Stimulated activated CD8-positive, alpha-beta memory T cell treated with anti-CD3 and anti-CD28 coated beads, Interleukin-12 subunit alpha, Interleukin-12 subunit beta, amount 100 ng/mL, for 24 hours (primary cell): ENCODE measurements around the gene PPP3CA.
"Not testable (repeated sequence)": the region's sequence is repeated elsewhere in the genome, so short reads cannot be mapped to it uniquely, and the experiment has no call there.

Experiments used
- DNase-seq: peaks from one replicate; pipeline ENCODE4 v3.0.0-alpha.2; 2020; ENCODE audit errors: extremely low read depth

PPP3CA gene

DNA sequence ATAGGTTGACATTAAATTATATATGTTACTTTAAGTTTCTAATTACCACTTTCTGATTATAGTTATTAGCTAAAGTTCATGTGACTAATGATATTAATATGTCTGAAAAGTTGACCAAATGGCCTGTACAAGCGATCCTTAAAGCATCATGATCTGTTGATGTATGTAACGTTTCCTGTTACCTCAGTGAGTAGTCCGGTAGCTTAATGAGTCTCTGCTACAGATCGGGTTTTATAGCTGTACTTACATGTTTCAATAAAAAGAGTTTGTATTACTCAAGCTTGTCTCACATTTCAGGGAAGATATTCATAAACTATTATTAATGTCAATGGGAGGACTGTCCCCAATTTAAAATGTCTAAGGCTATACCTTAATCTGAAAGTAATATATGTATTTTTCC, 246.3 kb downstream of the PPP3CA start:
- DNase-seq: no peak

DNA sequence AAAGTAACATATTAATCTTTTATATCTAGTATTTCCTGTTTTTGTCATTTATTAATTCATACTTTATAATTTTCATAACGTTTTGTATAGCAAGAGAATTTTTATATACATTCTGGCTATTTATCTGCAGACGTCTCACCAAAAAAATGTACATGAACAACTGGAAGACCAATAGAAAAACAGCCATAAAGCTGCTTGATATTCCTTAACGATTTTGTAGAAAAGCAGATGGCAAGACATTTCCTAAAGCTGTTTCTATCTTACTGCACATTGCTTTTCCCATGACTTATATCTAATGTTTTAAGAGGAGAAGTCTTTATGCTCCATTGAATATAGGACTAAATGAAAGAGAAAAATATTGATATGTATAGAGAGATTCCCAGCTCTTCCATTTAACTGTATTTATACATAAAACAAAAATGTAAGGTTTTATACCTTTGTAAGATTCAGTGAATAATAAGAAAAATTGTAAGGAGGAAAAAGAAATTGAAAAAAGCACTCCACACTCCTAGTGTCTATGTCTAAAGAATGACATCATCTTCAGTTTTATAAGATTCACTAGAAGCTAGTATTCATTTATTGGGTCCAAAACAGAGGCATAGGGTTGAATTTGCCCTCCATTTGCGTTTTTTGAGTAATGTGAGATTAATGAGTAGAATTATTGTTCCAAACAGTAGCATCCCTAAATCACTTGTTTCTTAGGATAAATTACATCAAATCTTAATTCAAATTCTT, 248.5 kb downstream of the PPP3CA start:
- no peak for DNase-seq

DNA sequence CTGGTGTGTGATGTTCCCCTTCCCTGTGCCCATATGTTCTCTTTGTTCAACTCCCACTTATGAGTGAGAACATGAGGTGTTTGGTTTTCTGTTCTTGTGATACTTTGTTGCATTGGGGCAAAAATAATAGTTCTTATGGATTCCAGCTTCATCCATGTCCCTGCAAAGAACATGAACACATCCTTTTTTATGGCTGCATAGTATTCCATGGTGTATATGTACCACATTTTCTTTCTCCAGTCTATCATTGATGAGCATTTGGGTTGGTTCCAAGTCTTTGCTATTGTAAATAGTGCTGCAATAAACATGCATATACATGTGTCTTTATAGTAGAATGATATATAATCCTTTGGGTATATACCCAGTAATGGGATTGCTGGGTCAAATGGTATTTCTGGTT, 254.7 kb downstream of the PPP3CA start:
- DNase-seq: not testable (repeated sequence)

DNA sequence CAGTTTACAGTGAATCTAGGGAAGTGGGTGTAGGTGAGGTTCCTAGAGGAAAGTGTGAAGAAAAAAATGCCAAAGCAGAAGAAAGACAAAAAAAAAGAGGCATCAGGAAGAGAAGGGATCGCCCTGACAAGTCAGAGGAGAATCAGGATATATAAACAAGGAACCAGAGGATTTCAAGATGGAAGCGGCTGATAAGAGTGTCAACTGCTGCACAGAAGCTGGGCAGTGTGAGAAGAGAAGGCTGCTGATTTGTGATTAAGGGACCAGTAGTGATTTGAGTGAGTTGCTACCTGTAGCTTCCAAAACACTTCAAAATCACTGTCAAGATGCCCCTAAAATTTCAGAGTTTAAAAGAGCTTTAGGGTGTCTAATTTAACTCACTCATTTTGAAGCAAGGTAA, 258.2 kb downstream of the PPP3CA start:
- no peak for DNase-seq

DNA sequence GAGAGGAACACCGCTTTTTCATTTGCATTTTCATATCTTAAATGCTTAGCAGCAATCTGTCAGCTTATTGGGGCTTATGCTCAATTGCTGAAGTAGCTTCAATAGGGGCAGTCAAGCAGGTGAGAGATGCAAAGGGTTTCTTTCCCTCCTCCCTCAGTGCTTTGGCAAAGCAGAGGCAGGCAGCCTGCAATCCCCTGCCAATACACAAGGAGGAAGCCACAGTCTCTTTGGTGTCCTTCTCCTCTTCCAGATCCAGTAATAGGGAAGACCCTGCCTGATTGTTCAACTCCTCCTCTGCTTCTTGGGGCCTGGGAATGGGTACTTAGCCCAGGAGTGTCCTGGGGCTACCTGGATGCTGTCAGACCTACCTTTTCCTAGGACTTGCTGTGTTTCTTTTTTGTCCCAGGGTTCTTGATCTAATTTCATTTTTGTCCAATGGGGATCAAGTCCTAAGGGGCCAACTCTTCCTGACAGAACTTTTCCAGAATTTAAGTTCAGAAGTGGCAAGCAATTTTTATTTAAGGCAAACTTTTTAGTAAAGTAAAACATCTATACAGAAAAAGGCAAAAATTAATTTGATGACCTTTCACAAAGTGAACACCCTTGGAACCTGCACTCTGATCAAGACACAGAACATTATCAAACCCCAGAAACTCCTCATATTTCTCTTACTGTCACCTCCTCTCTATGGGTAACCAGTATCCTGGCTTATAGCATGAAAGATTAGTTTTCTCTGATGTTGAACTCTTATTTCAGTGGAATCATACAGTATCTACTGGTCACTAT, 260.3 kb downstream of the PPP3CA start:
- DNase-seq: no peak

DNA sequence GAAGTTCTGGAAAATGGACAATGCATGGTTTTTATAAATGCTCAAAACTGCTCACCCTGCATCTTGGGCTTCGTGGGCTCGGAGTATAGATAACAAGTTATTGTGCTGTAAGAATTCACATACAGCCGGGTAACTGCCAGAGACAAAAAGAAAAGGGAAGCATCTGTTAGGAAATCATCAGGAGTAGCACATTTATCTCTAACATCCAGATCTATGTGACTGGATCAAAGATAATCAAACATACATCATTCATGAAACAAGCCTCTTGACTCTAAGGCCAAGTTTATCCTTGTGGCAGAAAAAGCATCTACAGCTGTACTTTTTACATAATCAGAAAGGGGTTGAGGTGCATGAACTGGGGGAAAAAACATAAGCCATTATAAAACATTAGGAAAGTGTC, 264.2 kb downstream of the PPP3CA start:
- no peak for DNase-seq

DNA sequence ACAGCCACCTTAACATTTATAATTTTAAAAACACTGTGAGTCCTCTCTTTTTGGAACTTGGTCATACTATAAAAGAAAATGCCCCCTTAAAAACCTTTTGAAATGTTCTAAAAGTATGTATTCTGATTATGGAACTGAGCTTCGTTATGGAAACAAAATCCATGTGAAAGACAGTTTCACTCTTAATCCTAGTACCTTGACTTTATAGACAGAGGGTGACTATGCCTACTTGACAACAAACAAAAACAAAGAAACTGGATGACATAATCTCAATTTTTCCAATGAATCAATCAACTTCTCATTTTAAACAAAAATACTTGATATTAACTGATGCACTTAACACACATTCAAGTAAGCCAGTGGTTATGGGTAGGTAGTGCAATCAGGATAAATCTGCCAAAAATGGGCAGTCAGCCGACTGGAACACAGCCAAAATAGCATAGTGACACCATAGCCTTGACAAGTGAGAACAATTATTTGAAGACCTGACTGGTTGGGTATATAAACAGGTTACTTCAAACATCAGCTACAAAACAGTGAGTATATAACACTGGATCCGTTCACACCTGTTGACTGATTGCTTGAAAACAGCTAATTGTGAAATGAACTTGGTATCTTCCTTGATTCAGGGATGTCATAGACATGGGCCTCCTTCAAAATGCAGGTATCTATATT, 265.5 kb downstream of the PPP3CA start:
- DNase-seq: no peak

DNA sequence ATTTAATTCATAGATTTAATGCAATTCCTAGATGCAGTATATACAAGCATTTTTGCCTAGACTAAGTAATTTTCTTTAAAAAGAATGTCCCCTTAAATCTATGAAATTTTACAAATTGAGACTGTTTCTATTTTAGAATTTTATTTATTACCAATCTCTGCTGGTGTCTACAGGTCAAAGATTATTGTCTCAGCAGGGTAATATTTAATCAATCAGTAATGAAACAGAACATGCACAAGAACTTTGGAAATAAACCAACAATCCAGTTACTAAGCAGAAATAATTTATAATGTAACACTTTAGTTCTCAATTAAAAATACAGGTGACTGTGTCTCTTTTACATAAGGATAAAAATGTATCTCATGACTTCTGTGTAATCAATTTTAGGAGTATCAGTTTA, 266.2 kb downstream of the PPP3CA start:
- no peak for DNase-seq

DNA sequence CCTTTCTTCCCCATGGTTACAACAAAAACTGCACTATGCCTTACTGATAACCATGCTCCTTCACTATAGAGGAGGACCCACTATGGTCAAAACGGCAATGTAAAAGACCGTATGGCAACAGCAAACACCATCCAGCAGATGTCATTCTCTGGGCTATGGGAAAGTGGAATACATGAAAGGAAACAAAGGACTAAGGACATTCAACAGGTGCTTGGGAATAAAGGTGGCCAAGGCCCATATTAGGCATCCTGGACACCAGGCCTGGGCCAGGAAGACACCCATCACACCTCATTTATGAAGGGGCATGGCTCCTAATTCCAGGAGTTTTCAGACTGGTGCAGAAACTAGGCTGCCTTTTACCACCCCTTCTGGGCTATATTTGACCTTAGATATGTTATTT, 268.4 kb downstream of the PPP3CA start:
- DNase-seq: no peak

DNA sequence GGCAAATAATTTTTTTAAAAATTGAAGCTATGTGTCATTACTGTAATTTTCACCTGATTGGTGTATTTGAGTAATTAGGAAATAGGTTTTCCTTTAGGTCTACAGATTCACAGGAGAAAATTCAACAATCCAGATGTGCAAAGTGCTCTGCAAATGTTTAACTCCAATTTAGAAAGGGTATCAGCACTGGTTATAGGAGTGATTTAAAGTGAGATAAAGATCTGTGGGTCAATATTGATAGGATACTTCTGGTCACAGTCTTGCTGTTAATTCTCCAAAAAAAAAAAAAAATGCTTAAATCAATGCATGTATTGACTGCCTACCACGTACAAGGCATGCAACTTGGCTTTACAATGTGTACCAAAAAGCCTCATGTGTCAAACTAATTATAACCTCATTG, 271.3 kb downstream of the PPP3CA start:
- no peak for DNase-seq

DNA sequence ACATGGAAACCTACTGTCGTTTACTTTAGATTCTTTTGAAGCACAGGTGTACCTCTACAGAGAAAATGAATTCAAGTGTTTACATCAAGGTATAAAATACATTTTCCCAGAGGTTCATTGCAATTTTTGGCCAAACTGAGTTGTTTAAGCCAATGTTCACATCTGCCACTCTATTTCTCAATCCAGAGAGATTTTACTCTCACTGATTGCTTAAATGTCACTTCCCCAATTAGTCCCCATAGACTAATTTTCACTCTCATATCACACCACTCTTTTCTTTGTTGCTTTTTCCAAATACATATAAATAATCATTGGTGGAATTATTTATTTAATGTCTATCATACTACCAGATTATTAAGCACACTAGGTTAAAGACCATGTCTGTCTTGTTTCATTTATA, 271.8 kb downstream of the PPP3CA start:
- DNase-seq: no peak

DNA sequence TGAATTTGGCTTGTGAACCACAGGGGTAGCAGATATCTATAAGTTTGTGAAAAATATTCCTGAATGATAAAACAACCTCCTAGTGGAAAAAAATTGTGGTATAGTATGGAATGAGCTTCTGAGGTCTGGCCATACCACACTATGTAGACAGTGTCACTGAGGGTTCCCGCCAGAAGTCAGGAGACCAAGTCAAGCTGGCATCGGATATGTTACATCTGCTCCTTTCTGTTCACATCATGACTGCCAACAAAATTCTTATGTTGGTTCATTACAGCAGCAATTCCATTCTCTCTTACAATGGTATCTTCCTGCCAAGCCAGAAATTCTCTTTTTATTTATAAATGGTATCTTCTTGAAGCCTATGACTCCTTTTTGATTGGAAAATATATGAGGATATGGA, 273.0 kb downstream of the PPP3CA start:
- DNase-seq: no peak

DNA sequence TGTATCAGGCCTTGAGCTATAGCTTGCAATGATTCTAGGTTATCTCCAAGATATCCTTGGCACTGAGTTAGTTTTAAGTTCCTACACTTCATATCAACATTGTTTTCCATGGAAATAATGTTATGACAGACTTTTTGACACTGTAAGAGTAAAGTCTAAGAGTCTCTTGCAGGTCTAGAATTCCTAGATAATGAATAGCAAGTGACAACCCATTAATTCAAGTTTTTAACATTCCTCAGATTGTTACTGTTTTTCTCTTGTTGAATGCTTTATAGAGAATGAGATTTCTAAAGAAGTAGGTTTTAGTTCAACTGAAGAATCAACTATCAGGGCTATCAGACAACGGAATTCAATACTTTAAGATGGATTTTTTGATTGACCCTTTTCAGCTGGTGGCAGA, 276.1 kb downstream of the PPP3CA start:
- DNase-seq: no peak

DNA sequence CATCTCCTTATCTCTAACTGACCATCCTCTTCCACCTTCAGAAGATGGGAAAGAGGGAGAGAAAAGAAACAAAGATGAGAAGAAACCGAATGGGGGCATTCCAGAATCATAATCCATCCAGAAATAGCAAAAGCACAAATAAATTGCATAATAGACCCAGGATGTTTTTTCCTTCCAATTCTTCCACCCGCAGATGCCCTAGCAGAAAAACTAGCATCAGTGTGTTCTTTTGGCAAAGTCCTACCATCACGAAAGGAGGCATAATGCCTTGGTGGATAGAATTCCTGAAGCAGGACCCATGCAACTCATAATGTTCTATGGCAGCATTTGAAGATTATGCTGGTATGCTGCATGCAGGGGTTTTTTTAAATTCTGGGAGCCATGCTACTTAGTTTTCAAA, 279.2 kb downstream of the PPP3CA start:
- DNase-seq: no peak

DNA sequence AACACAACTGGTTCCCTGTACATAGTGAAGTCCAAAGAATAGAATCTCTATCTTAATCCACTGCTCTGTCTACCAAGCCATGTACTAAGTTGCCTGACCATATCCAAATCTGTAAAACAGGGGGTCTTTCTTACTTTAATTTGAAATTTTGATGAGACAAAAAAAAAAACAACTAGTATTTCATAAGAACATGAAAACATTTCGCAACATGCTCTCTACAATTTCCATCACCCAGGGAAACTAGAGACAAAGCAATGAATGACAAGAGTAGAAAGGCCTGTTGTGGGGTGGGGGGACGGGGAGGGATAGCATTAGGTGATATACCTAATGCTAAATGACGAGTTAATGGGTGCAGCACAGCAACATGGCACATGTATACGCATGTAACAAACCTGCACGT, 279.9 kb downstream of the PPP3CA start:
- DNase-seq: no peak

DNA sequence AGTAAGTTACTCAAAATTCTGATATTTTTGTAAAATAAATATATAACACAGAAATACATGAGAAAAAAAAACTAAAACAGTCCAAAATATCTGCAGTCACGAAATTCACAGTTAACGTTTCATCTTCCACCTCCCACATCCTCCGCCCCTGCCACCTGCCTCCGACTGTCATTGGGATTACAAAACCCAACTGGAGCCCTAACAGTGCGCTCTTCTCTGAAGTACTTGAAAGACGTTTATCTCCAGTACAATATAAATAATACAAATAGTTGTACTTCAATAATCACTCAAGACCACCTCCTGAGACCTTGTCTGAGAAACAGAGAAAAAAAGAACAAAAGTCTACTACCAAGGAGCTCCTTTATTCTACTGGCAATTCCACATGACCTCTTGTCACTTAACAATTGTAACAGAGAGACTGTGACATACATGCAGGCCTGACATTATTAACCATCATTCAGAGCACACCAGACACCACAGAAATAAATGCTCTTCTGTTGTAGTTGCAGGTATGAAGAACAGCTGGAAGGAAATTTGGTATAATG, 280.6 kb downstream of the PPP3CA start:
- DNase-seq: no peak

DNA sequence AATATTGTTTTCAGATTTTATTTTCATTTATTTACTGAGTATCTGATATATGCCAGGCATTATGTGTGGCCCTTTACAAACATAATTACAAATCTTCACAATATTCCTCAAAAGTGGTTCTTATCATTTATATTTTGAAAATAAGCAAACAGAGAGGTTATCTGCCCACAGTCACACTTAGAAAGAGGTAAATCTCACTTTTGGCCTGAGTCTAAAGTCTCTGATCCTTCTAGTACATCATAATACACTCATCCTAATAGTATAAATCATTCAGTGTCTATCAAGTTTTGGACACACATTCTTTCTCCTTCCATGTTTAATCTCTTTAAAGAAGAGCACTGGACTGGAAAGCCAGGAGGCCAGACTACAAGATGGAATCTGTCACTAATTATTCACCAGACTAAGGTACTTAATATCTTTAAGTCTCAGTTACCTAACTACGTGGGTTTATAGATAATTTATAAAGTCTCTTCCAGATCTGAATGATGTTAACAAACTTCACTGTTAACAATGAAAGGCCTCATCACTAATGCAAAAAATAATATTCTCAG, 281.3 kb downstream of the PPP3CA start:
- DNase-seq: no peak

DNA sequence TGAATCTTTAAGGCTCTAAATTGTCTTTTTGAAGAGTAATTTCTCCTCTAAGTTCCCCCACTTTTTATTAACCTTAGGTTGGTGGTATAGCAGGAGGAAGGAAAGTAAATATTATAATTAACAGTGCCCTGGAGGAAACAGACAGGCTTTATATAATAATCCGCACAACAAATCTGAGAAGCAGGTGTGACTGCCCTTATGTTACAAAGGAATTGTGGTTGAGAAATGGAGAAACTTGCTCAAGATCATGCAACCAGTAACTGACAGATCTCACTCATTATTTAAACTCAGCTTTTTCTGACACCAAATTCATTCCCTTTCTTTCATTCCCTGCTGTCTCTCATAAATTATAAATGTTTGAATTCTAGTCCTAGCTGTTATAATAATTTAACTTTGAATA, 282.0 kb downstream of the PPP3CA start:
- no peak for DNase-seq

DNA sequence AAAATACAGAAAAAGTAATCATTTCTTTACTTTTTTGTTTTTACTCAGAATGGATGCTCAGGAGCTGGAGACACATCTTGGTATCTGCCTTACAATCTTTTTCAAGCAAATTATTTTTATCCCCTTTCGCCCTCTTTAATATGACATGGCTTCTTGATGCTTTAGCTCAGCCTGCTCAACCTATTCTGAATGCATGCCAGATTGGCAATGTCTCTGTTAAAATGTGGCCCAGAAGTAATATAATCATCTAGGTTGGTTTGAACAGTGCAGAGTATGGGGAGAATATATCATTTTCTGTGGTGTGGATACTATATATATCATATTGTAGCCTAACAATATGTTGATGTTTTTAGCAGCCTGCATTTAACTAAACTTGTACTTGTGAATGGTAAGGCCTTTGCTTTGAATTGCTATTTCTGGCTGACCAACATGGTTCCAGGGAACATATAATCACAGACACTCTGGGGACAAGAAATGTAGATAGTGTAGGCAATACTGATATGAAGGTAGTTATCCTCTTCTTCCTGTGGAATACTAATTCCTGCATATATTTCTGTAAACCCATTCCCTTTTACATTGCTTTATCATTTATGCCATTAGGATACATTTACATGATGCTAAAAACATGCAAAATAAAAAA, 282.7 kb downstream of the PPP3CA start:
- no peak for DNase-seq

DNA sequence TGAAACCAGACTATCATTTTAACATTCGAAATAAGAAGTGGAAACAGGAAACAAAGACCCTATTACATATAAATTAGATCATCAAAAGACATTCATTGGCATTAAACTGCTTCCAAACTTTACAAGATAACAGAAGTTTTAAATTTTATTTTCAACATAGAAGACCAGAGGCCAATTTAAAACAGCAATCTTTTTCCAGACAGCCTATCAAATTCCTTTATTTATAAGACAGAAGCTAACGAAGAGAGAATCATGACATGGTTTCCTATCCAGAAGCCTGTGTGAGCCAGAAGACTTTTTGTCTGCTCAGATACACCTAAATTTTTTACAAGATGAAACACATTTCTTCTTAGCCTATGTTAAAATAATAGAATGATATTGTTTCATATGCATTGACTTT, 291.9 kb downstream of the PPP3CA start:
- DNase-seq: no peak

DNA sequence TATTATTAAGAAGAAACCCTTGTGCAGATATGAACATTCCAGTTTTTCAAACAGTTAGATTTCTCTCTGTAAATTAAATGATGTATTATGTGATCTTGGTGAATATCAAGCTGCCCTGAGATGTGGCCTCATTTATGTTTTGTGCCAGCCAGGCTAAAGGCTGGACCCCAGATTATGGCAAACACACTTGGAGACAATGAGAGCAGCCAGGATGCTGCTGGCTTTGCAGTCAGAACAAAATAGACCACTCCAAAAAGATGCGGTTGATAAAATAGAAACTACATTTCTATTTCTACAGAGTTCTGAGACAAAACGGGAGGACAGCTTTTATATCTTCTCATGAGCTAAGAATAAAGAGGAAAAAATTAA, 296.5 kb downstream of the PPP3CA start:
- no peak for DNase-seq
